SU-DHL-6 (cell line): ENCODE results near the gene STPG3.

Source experiments
- H2AFZ ChIP-seq: fragments of 200-600 bp; sonication (generic); 2 replicates; pipeline ENCODE4 v1.6.1; 2014; ENCODE audit warnings: low read depth, mild to moderate bottlenecking, moderate library complexity, mixed read lengths, antibody characterized with exemption, low read length; ENCODE audit not compliant: severe bottlenecking
- H3F3A ChIP-seq: fragments of 200-600 bp; shearing (Covaris generic); 2 replicates; pipeline ENCODE4 v1.6.0; 2016; ENCODE audit warnings: antibody characterized with exemption, mild to moderate bottlenecking; ENCODE audit not compliant: insufficient read depth
- H3K27ac ChIP-seq: fragments of 200-600 bp; sonication (generic); 2 replicates; pipeline ENCODE4 v1.5.1; 2016; ENCODE audit warnings: low read depth, mild to moderate bottlenecking, low read length, moderate library complexity, mixed read lengths
- H3K27me3 ChIP-seq: fragments of 200-600 bp; sonication (generic), shearing (Covaris generic); 2 replicates; pipeline ENCODE4 v1.6.0; 2014; ENCODE audit warnings: mild to moderate bottlenecking, low read length
- H3K36me3 ChIP-seq: fragments of 200-600 bp; sonication (generic); 2 replicates; pipeline ENCODE4 v1.6.1; 2014; ENCODE audit warnings: mild to moderate bottlenecking, low read length, mixed read lengths
- H3K4me2 ChIP-seq: fragments of 300-600, 200-600 bp; shearing (Covaris generic), sonication (generic); 2 replicates; pipeline ENCODE4 v1.6.0; 2014; ENCODE audit warnings: low read length, low read depth, mild to moderate bottlenecking; ENCODE audit not compliant: poor library complexity, severe bottlenecking
- H3K4me3 ChIP-seq: fragments of 200-600 bp; sonication (generic); 2 replicates; pipeline ENCODE4 v1.5.1; 2014; ENCODE audit warnings: antibody characterized with exemption, low read length, mild to moderate bottlenecking, mixed read lengths; ENCODE audit not compliant: insufficient read depth, poor library complexity, severe bottlenecking
- H3K79me2 ChIP-seq: fragments of 200-600 bp; sonication (generic); 2 replicates; pipeline ENCODE4 v1.6.1; 2014; ENCODE audit warnings: mild to moderate bottlenecking, low read length, moderate library complexity; ENCODE audit not compliant: insufficient read depth
- H3K9ac ChIP-seq: fragments of 200-600 bp; sonication (generic); 2 replicates; pipeline ENCODE4 v1.7.0; 2014; ENCODE audit warnings: mild to moderate bottlenecking, low read length
- H3K9me2 ChIP-seq: fragments of 200-600 bp; sonication (generic); replicated peaks from 2 replicates; pipeline ENCODE4 v1.6.1; 2014; ENCODE audit warnings: low read length; ENCODE audit not compliant: insufficient read depth
- H3K9me3 ChIP-seq: fragments of 200-600 bp; sonication (generic); 2 replicates; pipeline ENCODE4 v1.6.1; 2014; ENCODE audit warnings: low read length, mixed read lengths; ENCODE audit not compliant: insufficient read depth
- H4K20me1 ChIP-seq: fragments of 200-600 bp; sonication (generic); 2 replicates; pipeline ENCODE4 v1.6.1; 2014; ENCODE audit warnings: low read depth, mild to moderate bottlenecking, antibody characterized with exemption, low read length, moderate library complexity, mixed read lengths
- EZH2phosphoT487 ChIP-seq: fragments of 200-600 bp; sonication (generic), shearing (Covaris generic); conservative IDR thresholded peaks from 2 replicates; pipeline ENCODE4 v1.6.1; 2018; ENCODE audit warnings: mild to moderate bottlenecking, antibody characterized with exemption, low read length, moderate library complexity, mixed read lengths
- TF ChIP-seq, protein P1 (sequence below): fragments of 200-600 bp; sonication (generic); IDR thresholded peaks from one replicate; pipeline ENCODE4 v1.5.1; 2017; ENCODE audit warnings: antibody characterized with exemption, mild to moderate bottlenecking, low read length, moderate library complexity; ENCODE audit not compliant: insufficient read depth, poor library complexity, severe bottlenecking

Gene STPG3

DNA sequence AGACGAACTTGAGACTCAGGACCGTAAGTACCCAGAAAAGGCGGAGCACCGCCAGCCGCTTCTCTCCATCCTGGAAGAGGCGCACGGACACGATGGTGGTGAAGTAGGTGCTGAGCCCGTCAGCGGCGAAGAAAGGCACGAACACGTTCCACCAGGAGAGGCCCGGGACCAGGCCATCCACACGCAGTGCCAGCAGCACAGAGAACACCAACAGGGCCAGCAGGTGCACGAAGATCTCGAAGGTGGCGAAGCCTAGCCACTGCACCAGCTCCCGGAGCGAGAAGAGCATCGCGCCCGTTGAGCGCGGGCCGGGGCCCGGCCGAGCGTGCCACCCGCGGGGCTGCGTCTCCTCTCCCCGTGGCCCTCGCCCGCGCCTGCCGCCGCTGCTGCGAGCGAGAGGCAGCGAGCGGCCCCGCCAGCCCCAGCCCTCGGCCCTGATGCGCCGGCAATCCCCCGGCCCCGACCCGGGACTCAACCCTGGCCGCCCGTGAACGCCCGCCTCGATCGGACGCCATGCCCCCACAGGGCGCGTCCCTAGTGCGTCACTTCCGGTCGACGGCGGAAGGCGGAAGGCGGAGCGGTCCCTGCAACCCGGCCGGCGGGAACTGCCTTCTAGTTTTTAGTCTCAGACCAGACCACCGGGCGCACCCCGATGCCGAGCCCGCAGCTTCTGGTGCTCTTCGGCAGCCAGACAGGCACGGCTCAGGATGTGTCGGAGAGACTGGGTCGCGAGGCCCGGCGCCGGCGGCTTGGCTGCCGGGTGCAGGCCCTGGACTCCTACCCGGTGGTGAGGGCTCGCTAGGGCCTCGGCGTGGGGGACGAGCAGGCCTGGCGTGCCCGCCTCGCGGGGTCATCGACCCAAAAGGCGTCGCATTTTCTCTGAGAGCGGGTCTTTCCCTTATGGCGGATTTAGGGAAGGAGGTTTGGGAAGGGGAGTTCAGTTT lies 45.7 kb upstream of the STPG3 start, which contains the start of the genes NDOR1 and TMEM203:
Gene NDOR1 (plus strand): TSS at position 575 of the 944 bp plus-strand sequence. CDS start 78 bp downstream, at position 653.
Gene TMEM203 (minus strand): TSS at position 523 of the 944 bp plus-strand sequence. CDS start 234 bp downstream, at position 289.
- Histone ChIP-seq H4K20me1 (no peaks in the 10 kb centered on the region), H3K4me2 (peak within 1 kb of the TSS; percentile 78), H3K9me3 (no peaks in the 10 kb centered on the region), H3K79me2 (peaks cover 31% of the 10 kb centered on the region), H3F3A (peaks cover 12% of the 10 kb centered on the region), H2AFZ (peak within 1 kb of the TSS; percentile 24), H3K36me3 (no peaks in the 10 kb centered on the region), H3K27ac (peak within 1 kb of the TSS; percentile 48; the same call in 1 of the 2 replicates), H3K9me2 (no peaks in the 10 kb centered on the region), H3K4me3 (peak within 1 kb of the TSS; percentile 69), H3K9ac (peak within 1 kb of the TSS; percentile 99), H3K27me3 (no peaks in the 10 kb centered on the region)
- no peak for TF ChIP-seq EZH2phosphoT487
- TF ChIP-seq, protein P1, sequence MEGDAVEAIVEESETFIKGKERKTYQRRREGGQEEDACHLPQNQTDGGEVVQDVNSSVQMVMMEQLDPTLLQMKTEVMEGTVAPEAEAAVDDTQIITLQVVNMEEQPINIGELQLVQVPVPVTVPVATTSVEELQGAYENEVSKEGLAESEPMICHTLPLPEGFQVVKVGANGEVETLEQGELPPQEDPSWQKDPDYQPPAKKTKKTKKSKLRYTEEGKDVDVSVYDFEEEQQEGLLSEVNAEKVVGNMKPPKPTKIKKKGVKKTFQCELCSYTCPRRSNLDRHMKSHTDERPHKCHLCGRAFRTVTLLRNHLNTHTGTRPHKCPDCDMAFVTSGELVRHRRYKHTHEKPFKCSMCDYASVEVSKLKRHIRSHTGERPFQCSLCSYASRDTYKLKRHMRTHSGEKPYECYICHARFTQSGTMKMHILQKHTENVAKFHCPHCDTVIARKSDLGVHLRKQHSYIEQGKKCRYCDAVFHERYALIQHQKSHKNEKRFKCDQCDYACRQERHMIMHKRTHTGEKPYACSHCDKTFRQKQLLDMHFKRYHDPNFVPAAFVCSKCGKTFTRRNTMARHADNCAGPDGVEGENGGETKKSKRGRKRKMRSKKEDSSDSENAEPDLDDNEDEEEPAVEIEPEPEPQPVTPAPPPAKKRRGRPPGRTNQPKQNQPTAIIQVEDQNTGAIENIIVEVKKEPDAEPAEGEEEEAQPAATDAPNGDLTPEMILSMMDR = no peak

DNA sequence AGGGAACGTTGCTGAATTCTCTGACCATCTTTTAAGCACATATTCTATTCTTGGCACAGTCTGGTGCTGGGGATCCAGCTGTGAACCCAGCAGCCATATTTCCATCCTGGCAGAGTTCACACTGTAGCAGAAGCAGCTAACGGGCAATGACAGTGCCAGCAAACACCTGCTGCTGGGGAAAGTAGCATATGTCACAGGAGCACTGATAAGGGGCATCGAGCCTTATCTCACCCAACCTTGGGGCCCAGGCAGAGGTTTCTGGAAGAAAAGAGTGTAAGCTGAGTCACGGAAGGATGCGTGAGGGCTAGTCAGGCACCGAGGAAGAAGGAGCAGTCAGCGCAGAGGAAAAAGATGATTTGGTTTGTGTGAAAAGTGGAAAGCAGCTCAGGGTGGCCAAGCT lies 44.5 kb upstream of the STPG3 start:
- peak overlapping the region; percentile 69 for H3K4me3 ChIP-seq
- H3K27ac ChIP-seq = no peak overlapping the region
- H3K27me3 ChIP-seq = no peaks in the 10 kb centered on the region
- H3K4me2 ChIP-seq = peak overlapping the region; percentile 78
- no peak for TF ChIP-seq EZH2phosphoT487
- TF ChIP-seq, protein P1 = no peak
- no peaks in the 10 kb centered on the region for H3K36me3 ChIP-seq
- no peak overlapping the region for H2AFZ ChIP-seq
- H3F3A ChIP-seq = peaks cover 9% of the 10 kb centered on the region
- peak overlapping the region; percentile 99 for H3K9ac ChIP-seq
- no peaks in the 10 kb centered on the region for H3K9me2 ChIP-seq
- peaks cover 31% of the 10 kb centered on the region for H3K79me2 ChIP-seq
- no peaks in the 10 kb centered on the region for H3K9me3 ChIP-seq
- H4K20me1 ChIP-seq = no peaks in the 10 kb centered on the region

DNA sequence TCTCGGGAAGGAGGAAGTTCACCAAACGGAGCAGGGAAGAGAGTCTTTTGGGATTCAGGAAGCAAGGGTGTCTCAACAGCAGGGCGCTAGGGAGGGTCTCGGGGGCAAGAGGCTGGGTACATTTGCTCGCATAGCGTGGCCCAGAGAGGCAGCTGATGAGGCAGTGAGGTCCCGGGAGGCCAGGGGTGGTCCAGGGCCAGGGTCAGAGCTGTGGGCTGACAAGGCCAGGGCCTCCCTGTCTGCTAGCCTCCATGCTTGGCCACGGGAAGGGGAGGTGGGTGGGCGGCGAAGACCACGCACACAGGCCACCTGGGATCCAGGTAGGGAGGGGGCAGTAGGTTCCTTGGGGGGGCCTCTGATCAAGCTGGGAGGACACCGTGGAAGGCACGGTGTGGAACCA lies 39.6 kb upstream of the STPG3 start:
- Histone ChIP-seq H3K9ac (no peak overlapping the region), H3K36me3 (no peaks in the 10 kb centered on the region)
- TF ChIP-seq, protein P1 = no peak
- TF ChIP-seq EZH2phosphoT487 = no peak

More for the DNA sequence above, 39.6 kb upstream of the STPG3 start:
- Histone ChIP-seq H3F3A (no peaks in the 10 kb centered on the region), H2AFZ (no peak overlapping the region), H3K4me3 (no peak overlapping the region), H3K79me2 (peaks cover 6% of the 10 kb centered on the region), H3K9me2 (no peaks in the 10 kb centered on the region), H3K9me3 (no peaks in the 10 kb centered on the region), H4K20me1 (no peaks in the 10 kb centered on the region), H3K27ac (no peak overlapping the region), H3K4me2 (no peak overlapping the region), H3K27me3 (no peaks in the 10 kb centered on the region)
